HEK293 (cell line): ENCODE data around the gene ZNF71.
A peak's percentile ranks its signal among the peaks of the same experiment; 100 is the strongest.

Experiments
- CTCF ChIA-PET: fragments of 350-600 bp; formaldehyde crosslinking; extraction: SDS; loops from one replicate; lab custom pipeline; 2021; ENCODE audit warnings: antibody characterized with exemption; lab: Yijun Ruan, JAX
- POLR2A ChIA-PET: fragments of 300-600 bp; formaldehyde crosslinking; extraction: SDS; loops from one replicate; lab custom pipeline; 2020; ENCODE audit warnings: antibody characterized with exemption, inconsistent platforms; lab: Yijun Ruan, JAX
- H3K27ac ChIP-seq: fragments of 200-500 bp; sonication (Bioruptor generic); 2 replicates; pipeline ENCODE4 v1.5.1; 2014; ENCODE audit warnings: low read depth, low read length, control low read depth, inconsistent platforms; ENCODE audit errors: extremely low read depth
- H3K36me3 ChIP-seq, 2 experiments: fragments of 200-500 bp in 1 of 2; sonication (Bioruptor generic) in 1 of 2; 1 replicate in 1 of 2; 2 replicates in 1 of 2; pipeline ENCODE4 v1.5.1; 2014 to 2017; ENCODE audit warnings: inconsistent platforms in 2 of 2, low read length in 2 of 2; ENCODE audit not compliant: control insufficient read depth in 2 of 2, insufficient read depth in 1 of 2
- H3K4me1 ChIP-seq: fragments of 200-500 bp; sonication (Bioruptor generic); 2 replicates; pipeline ENCODE4 v1.5.1; 2014; ENCODE audit warnings: mild to moderate bottlenecking, low read length, inconsistent platforms; ENCODE audit not compliant: control insufficient read depth, insufficient read depth
- H3K4me3 ChIP-seq: 2 replicates; pipeline ENCODE4 v1.5.1; 2011; ENCODE audit warnings: low read depth, mild to moderate bottlenecking, control low read depth, low read length, moderate library complexity
- H3K9me3 ChIP-seq: fragments of 200-500 bp; sonication (Bioruptor generic); 2 replicates; pipeline ENCODE4 v1.5.1; 2014; ENCODE audit warnings: low read depth, low read length, inconsistent platforms; ENCODE audit not compliant: control insufficient read depth, insufficient read depth
- GFI1B ChIP-seq: fragments of 450-650 bp; formaldehyde crosslinking; IDR thresholded peaks from 2 replicates; pipeline ENCODE4 v1.5.1; 2016; ENCODE audit warnings: missing biosample characterization, missing genetic modification characterization
- MZF1 ChIP-seq: fragments of 450-650 bp; formaldehyde crosslinking; IDR thresholded peaks from 2 replicates; pipeline ENCODE4 v1.5.1; 2017; ENCODE audit warnings: missing biosample characterization, missing genetic modification characterization, borderline replicate concordance
- OSR2 ChIP-seq: fragments of 450-650 bp; formaldehyde crosslinking; IDR thresholded peaks from 2 replicates; pipeline ENCODE4 v1.5.1; 2016; ENCODE audit warnings: missing biosample characterization, missing genetic modification characterization
- PRDM6 ChIP-seq: fragments of 450-650 bp; formaldehyde crosslinking; IDR thresholded peaks from 2 replicates; pipeline ENCODE4 v1.5.1; 2017; ENCODE audit warnings: missing biosample characterization, missing genetic modification characterization
- SP3 ChIP-seq: fragments of 450-650 bp; formaldehyde crosslinking; IDR thresholded peaks from 2 replicates; pipeline ENCODE4 v1.5.1; 2016; ENCODE audit warnings: missing biosample characterization, missing genetic modification characterization
- WT1 ChIP-seq: fragments of 450-650 bp; formaldehyde crosslinking; IDR thresholded peaks from 2 replicates; pipeline ENCODE4 v1.5.1; 2016; ENCODE audit warnings: missing biosample characterization, missing genetic modification characterization
- ZBTB48 ChIP-seq: fragments of 450-650 bp; formaldehyde crosslinking; IDR thresholded peaks from 2 replicates; pipeline ENCODE4 v1.5.1; 2016; ENCODE audit warnings: missing biosample characterization, missing genetic modification characterization
- ZNF140 ChIP-seq: fragments of 450-650 bp; formaldehyde crosslinking; IDR thresholded peaks from 2 replicates; pipeline ENCODE4 v1.5.1; 2016; ENCODE audit warnings: missing biosample characterization, missing genetic modification characterization
- ZNF148 ChIP-seq: fragments of 450-650 bp; formaldehyde crosslinking; IDR thresholded peaks from 2 replicates; pipeline ENCODE4 v1.5.0; 2017; ENCODE audit warnings: missing biosample characterization, missing genetic modification characterization, borderline replicate concordance
- ZNF155 ChIP-seq: fragments of 450-650 bp; formaldehyde crosslinking; IDR thresholded peaks from 2 replicates; pipeline ENCODE4 v1.5.1; 2016; ENCODE audit warnings: missing biosample characterization, missing genetic modification characterization
- ZNF223 ChIP-seq: fragments of 450-650 bp; formaldehyde crosslinking; IDR thresholded peaks from 2 replicates; pipeline ENCODE4 v1.5.1; 2016; ENCODE audit warnings: missing biosample characterization, missing genetic modification characterization
- ZNF350 ChIP-seq: fragments of 450-650 bp; formaldehyde crosslinking; IDR thresholded peaks from 2 replicates; pipeline ENCODE4 v1.5.0; 2017; ENCODE audit warnings: missing biosample characterization, mild to moderate bottlenecking, missing genetic modification characterization
- ZNF473 ChIP-seq: fragments of 450-650 bp; formaldehyde crosslinking; IDR thresholded peaks from 2 replicates; pipeline ENCODE4 v1.5.1; 2017; ENCODE audit warnings: missing biosample characterization, missing genetic modification characterization
- ZNF521 ChIP-seq: fragments of 450-650 bp; formaldehyde crosslinking; IDR thresholded peaks from 2 replicates; pipeline ENCODE4 v1.5.1; 2017; ENCODE audit warnings: missing biosample characterization, mild to moderate bottlenecking, missing genetic modification characterization
- ZNF548 ChIP-seq: fragments of 450-650 bp; formaldehyde crosslinking; IDR thresholded peaks from 2 replicates; pipeline ENCODE4 v1.5.1; 2016; ENCODE audit warnings: missing biosample characterization, missing genetic modification characterization
- ZNF560 ChIP-seq: fragments of 450-650 bp; formaldehyde crosslinking; IDR thresholded peaks from 2 replicates; pipeline ENCODE4 v1.5.1; 2017; ENCODE audit warnings: missing biosample characterization, missing genetic modification characterization, borderline replicate concordance
- ZNF623 ChIP-seq: fragments of 450-650 bp; formaldehyde crosslinking; IDR thresholded peaks from 2 replicates; pipeline ENCODE4 v1.5.1; 2016; ENCODE audit warnings: missing biosample characterization, missing genetic modification characterization
- ZNF658 ChIP-seq: fragments of 450-650 bp; formaldehyde crosslinking; IDR thresholded peaks from 2 replicates; pipeline ENCODE4; 2016; ENCODE audit warnings: missing biosample characterization, missing genetic modification characterization
- ZNF747 ChIP-seq: fragments of 450-650 bp; formaldehyde crosslinking; IDR thresholded peaks from 2 replicates; pipeline ENCODE4 v1.5.1; 2016; ENCODE audit warnings: missing biosample characterization, missing genetic modification characterization
- ZNF768 ChIP-seq: fragments of 450-650 bp; formaldehyde crosslinking; IDR thresholded peaks from 2 replicates; pipeline ENCODE4 v1.5.1; 2018; ENCODE audit warnings: missing biosample characterization, mild to moderate bottlenecking, missing genetic modification characterization
- ZNF843 ChIP-seq: fragments of 450-650 bp; formaldehyde crosslinking; IDR thresholded peaks from 2 replicates; pipeline ENCODE4 v1.5.1; 2016; ENCODE audit warnings: missing biosample characterization, missing genetic modification characterization
- ZSCAN16 ChIP-seq: fragments of 450-650 bp; formaldehyde crosslinking; IDR thresholded peaks from 2 replicates; pipeline ENCODE4 v1.5.1; 2016; ENCODE audit warnings: missing biosample characterization, missing genetic modification characterization
- ZXDB ChIP-seq: fragments of 450-650 bp; formaldehyde crosslinking; IDR thresholded peaks from 2 replicates; pipeline ENCODE4 v1.5.1; 2016; ENCODE audit warnings: missing biosample characterization, missing genetic modification characterization
- TF ChIP-seq, protein P1 (sequence below): fragments of 450-650 bp; formaldehyde crosslinking; IDR thresholded peaks from 2 replicates; pipeline ENCODE4 v1.5.1; 2017; ENCODE audit warnings: missing biosample characterization, missing genetic modification characterization

ZNF71 gene

DNA sequence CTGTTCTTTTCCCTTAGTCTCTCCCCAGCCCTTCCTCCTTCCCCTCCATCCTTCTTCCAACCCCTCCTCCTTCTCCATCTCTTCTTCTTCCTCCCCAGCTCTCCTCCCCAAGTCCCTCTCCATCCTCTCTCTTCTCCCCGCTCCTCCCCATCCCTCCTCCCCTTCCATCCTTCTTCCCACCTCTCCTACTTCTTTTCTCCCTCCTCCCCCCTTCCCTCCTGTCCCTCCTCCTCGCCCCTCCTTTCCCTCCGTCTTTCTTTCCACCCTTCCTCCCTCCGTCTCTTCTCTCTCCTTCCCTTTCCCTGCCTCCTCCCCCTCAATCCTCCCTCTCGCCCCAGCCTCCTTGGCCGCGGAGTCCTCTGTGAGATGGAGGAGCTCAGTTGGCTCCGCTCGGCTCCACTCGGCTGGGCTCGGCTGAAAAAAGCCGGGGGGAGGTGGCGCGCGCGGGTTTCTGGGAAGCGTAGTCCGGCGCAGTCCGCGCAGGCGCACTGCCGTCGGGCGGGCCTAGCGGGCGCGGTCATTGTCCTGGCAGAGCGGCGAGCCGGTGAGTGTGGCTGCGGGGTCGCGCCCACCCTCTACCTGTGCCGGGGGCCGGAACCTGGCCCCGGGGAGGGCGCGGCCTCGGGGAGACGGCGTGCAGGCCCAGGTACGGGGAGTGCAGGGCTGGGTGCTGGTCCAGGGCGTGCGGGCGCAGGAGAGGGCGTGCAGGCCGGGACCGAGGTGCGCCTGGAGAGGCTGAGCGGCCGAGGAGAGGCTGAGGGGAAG is at the start of gene ZNF71 (continued):
- TF ChIP-seq, protein P1, sequence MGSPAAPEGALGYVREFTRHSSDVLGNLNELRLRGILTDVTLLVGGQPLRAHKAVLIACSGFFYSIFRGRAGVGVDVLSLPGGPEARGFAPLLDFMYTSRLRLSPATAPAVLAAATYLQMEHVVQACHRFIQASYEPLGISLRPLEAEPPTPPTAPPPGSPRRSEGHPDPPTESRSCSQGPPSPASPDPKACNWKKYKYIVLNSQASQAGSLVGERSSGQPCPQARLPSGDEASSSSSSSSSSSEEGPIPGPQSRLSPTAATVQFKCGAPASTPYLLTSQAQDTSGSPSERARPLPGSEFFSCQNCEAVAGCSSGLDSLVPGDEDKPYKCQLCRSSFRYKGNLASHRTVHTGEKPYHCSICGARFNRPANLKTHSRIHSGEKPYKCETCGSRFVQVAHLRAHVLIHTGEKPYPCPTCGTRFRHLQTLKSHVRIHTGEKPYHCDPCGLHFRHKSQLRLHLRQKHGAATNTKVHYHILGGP (tag by site-specific recombination) = no peak
- TF ChIP-seq ZNF768 (no peak), ZNF747 (tag by site-specific recombination) (no peak), ZNF658 (tag by site-specific recombination) (no peak), SP3 (peak; percentile 97)
- TF ChIP-seq, all 188 proteins: peak for 59

DNA sequence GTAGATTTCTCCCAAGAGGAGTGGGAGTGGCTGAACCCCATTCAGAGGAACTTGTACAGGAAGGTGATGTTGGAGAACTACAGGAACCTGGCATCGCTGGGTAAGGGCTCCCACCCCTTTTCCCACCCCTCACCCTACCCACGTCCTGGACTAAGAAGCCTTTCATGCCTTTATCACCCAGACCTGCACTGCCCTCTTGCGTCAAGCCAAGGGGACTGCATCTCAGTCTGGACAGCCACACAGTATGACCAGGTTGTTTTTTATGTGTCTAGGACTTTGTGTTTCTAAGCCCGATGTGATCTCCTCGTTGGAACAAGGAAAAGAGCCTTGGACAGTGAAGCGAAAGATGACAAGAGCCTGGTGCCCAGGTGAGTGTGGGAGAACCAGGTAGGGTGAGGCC is 47.6 kb upstream of the ZNF71 start:
- CTCF ChIA-PET = no interaction called here
- H3K9me3 ChIP-seq = peaks cover 3% of the 10 kb centered on the region
- peaks cover 44 to 87% of the 10 kb centered on the region in 2 experiments for H3K36me3 ChIP-seq
- TF ChIP-seq ZBTB48 (tag by site-specific recombination) (no peak), MZF1 (tag by site-specific recombination) (no peak), ZNF350 (tag by site-specific recombination) (no peak), PRDM6 (tag by site-specific recombination) (no peak), ZNF148 (tag by site-specific recombination) (no peak), ZXDB (tag by site-specific recombination) (no peak), ZSCAN16 (tag by site-specific recombination) (no peak), ZNF140 (tag by site-specific recombination) (no peak), ZNF548 (tag by site-specific recombination) (no peak), OSR2 (no peak), ZNF843 (tag by site-specific recombination) (no peak), WT1 (tag by site-specific recombination) (no peak), ZNF473 (no peak), ZNF223 (tag by site-specific recombination) (no peak), ZNF623 (tag by site-specific recombination) (no peak), ZNF155 (tag by site-specific recombination) (no peak), ZNF521 (no peak), ZNF560 (no peak), GFI1B (no peak)
- H3K4me1 ChIP-seq = no peaks in the 10 kb centered on the region
- H3K4me3 ChIP-seq = no peak overlapping the region
- POLR2A ChIA-PET = no interaction called here
- no peak overlapping the region for H3K27ac ChIP-seq
